ENCODE measurements around the gene CDK19. TPM values are rescaled to one million over a fixed set of nuclear protein-coding genes. Genes with fewer than 3 reads are reported as not detected.
"Not testable (repeated sequence)": the region's sequence is repeated elsewhere in the genome, so short reads cannot be mapped to it uniquely, and the experiment has no call there.

The CDK19 gene
- total RNA-seq, 4 donors from 2014 or later, result 7.8 to 15.0 (median 9.8) TPM

DNA sequence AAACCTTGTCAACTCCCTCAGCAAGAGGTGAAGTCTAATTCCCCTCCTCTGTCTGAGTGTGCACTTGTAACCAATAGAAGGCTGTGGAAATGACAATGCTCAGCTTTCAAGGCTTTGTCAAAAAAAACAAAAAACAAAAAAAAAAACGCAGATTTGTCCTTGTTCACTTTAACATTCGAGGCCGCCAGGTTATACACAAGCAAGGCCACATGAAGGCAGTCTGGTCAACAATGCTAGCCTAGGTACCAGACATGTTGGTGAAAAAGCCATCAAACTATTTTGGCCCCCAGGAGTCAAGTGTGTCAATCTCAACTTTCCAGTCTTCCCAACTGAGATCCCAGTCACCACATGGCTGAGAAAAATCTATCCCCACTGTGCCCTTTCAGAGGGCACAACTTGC, 92.3 kb downstream of the CDK19 start:
- DNase-seq (ENCODE audit: low spot score), result no peak
- no peak for ATAC-seq (ENCODE audit: low FRiP score)
- no peak for TF ChIP-seq CTCF (IDR thresholded peaks at IDR 0.05)

DNA sequence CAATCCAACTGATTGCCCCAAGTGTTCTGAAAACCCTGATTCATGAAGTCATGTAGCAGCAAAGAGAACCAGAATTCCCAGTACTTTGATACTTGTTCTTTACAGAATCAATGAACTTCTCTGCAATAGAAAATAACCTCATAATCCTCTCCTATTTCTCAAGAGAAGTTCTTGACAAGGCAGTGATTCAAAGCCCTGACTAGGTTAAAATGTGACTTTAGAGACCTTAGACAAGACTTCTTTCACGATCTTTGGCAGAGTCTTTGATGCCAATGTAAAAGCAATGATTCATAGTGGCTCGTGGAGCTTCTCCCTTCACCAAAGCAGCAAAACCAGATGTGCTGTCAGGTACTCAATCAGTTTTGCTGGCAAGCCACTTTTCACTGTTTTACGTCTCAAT, 95.2 kb downstream of the CDK19 start:
- TF ChIP-seq CTCF (IDR thresholded peaks at IDR 0.05), result no peak
- DNase-seq (ENCODE audit: low spot score), result no peak
- ATAC-seq (ENCODE audit: low FRiP score), result no peak

DNA sequence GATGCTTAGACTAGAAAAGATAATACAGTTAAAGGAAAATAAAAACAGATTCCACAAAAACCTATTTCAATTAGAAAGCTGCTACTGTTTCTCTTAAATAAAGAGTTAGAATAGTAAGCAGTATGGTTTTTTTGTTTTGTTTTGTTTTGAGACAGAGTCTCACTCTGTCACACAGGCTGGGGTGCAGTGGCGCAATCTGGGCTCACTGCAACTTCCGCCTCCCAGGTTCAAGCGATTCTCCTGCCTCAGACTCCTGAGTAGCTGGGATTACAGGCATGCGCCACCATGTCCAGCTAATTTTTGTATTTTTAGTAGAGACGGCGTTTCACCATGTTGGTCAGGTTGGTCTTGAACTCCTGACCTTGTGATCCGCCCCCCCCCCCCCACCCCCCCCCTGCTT, 95.7 kb downstream of the CDK19 start:
- not testable (repeated sequence) for DNase-seq (ENCODE audit: low spot score); ATAC-seq (ENCODE audit: low FRiP score)

- DNase-seq (ENCODE audit: low spot score) (no peak), ATAC-seq (ENCODE audit: low FRiP score) (no peak)
- TF ChIP-seq CTCF (IDR thresholded peaks at IDR 0.05), result no peak
These were observed 101.1 kb downstream of the CDK19 start for GRCh38 chr6:110714143-110714542.

DNA sequence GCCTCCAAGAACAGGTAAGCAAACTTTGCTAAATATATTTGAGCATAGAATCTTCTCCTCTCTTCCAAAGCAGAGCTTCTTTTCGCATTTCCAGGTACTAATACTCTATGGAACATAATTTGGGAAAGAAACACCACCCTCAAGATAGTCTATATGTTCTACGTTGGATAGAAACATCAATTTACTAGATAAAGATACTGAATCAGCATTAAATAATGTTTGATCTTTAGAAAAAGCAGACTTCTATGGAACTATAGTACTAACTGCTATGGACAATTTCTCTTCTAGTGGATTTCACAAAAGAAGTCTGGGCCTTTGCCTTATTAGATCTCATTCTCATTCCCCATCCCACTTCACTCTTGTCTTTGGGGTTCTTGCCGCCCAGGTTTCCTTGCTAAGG, 103.0 kb downstream of the CDK19 start:
- DNase-seq (ENCODE audit: low spot score), result no peak
- no peak for ATAC-seq (ENCODE audit: low FRiP score)
- no peak for TF ChIP-seq CTCF (IDR thresholded peaks at IDR 0.05)

DNA sequence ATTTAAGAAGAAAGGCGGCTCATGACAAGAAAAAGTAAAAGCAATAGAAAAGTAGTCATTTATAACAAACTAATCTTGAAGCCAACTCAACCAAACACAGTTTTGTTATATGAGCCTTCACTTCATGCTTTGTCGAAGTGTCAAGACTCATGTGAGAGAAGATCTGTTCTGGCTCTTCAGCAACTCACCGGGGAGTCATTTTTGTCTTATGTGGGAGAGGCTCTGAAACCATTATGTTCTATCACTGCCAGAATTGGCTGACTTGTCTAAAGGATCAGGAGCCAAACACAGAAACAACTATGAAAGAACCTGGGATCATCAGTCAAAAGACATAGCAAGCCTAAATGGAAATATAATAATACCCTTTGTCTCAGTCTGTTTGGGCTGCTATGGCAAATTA, 105.2 kb downstream of the CDK19 start:
- TF ChIP-seq CTCF (IDR thresholded peaks at IDR 0.05), result no peak
- peak; percentile 69 for ATAC-seq (ENCODE audit: low FRiP score)
- no peak for DNase-seq (ENCODE audit: low spot score)

GRCh38 chr6:110708295-110708950, 106.8 kb downstream of the CDK19 start:
- TF ChIP-seq CTCF (IDR thresholded peaks at IDR 0.05), result no peak
- no peak for DNase-seq (ENCODE audit: low spot score)
- ATAC-seq (ENCODE audit: low FRiP score), result peak; percentile 63
